Panc1 (cell line): ENCODE data around the gene SCN9A.

Experiments used
- CTCF ChIP-seq: fragments of 450-650 bp; IDR thresholded peaks from 2 replicates; pipeline ENCODE4 v1.5.1; 2017; ENCODE audit warnings: mild to moderate bottlenecking
- POLR2AphosphoS5 ChIP-seq: IDR thresholded peaks from 2 replicates; pipeline ENCODE4 v1.6.1; 2012; ENCODE audit warnings: mild to moderate bottlenecking, low read depth, low read length, moderate library complexity

GRCh38 chr2:166249318-166249717, 126.4 kb downstream of the SCN9A start:
- TF ChIP-seq CTCF (no peak), POLR2AphosphoS5 (no peak)
